OCI-LY7 (cell line): ENCODE measurements around the gene GAS2L2. TPM values are rescaled to one million over a fixed set of nuclear protein-coding genes. Genes with fewer than 3 reads are reported as not detected.

Source experiments
- BruUV-seq: library from RNA; stranded (reverse); fragments of 400-500 nt; replicated peaks from 2 replicates; lab custom pipeline; 2021; lab: Mats Ljungman, UMichigan
- CTCF ChIA-PET: fragments of 300-600 bp; sonication (Branson Sonifier 250); formaldehyde crosslinking; loops from one replicate; lab custom pipeline; 2022; ENCODE audit warnings: antibody characterized with exemption; ENCODE audit not compliant: unreplicated experiment; lab: Charles Lee
- POLR2A ChIA-PET: fragments of 300-600 bp; sonication (Branson Sonifier 250); formaldehyde crosslinking; loops from one replicate; lab custom pipeline; 2022; ENCODE audit warnings: antibody characterized with exemption; lab: Charles Lee
- DNase-seq: peaks from one replicate; pipeline ENCODE4 v3.0.0-alpha.2; 2015; ENCODE audit warnings: low spot score
- H2AFZ ChIP-seq: fragments of 200-600 bp; sonication (generic), shearing (Covaris generic); 2 replicates; pipeline ENCODE4 v1.6.1; 2014; ENCODE audit warnings: mild to moderate bottlenecking, antibody characterized with exemption, low read length, moderate library complexity
- H3K27ac ChIP-seq: fragments of 200-600 bp; sonication (generic); 2 replicates; pipeline ENCODE4 v1.5.1; 2014; ENCODE audit warnings: mixed run types, low read depth, mild to moderate bottlenecking, moderate library complexity, low read length, inconsistent platforms; ENCODE audit not compliant: poor library complexity, severe bottlenecking
- H3K36me3 ChIP-seq: fragments of 200-600 bp; sonication (generic); 2 replicates; pipeline ENCODE4 v1.6.1; 2014; ENCODE audit warnings: mild to moderate bottlenecking, antibody characterized with exemption, low read length, moderate library complexity, mixed read lengths; ENCODE audit not compliant: insufficient read depth
- H3K4me1 ChIP-seq: fragments of 200-600 bp; sonication (generic); 2 replicates; pipeline ENCODE4 v1.5.1; 2014; ENCODE audit warnings: mild to moderate bottlenecking, low read length; ENCODE audit not compliant: insufficient read depth, poor library complexity, severe bottlenecking
- H3K4me2 ChIP-seq: fragments of 200-600 bp; sonication (generic); 2 replicates; pipeline ENCODE4 v1.6.1; 2014; ENCODE audit warnings: mild to moderate bottlenecking, low read length
- H3K4me3 ChIP-seq: fragments of 200-600 bp; sonication (generic); 2 replicates; pipeline ENCODE4 v1.5.1; 2014; ENCODE audit warnings: mild to moderate bottlenecking, low read depth, low read length; ENCODE audit not compliant: poor library complexity, severe bottlenecking
- H3K79me2 ChIP-seq: fragments of 200-600 bp; sonication (generic); 2 replicates; pipeline ENCODE4 v1.6.1; 2016; ENCODE audit warnings: low read depth, mild to moderate bottlenecking, low read length, moderate library complexity, mixed read lengths; ENCODE audit not compliant: insufficient read depth
- H3K9me2 ChIP-seq: fragments of 200-600 bp; sonication (generic); 2 replicates; pipeline ENCODE4 v1.6.1; 2016; ENCODE audit warnings: mild to moderate bottlenecking, low read length, mixed read lengths; ENCODE audit not compliant: insufficient read depth
- H3K9me3 ChIP-seq: fragments of 200-600 bp; sonication (generic); 2 replicates; pipeline ENCODE4 v1.6.1; 2014; ENCODE audit warnings: mild to moderate bottlenecking, mixed run types, low read length, mixed read lengths
- H4K20me1 ChIP-seq: fragments of 200-600 bp; sonication (generic); 2 replicates; pipeline ENCODE4 v1.6.1; 2014; ENCODE audit warnings: mild to moderate bottlenecking, antibody characterized with exemption, low read length, moderate library complexity, mixed read lengths; ENCODE audit not compliant: insufficient read depth
- EZH2phosphoT487 ChIP-seq: fragments of 200-600 bp; sonication (generic); IDR thresholded peaks from 2 replicates; pipeline ENCODE4 v1.6.1; 2018; ENCODE audit warnings: low read depth, borderline replicate concordance, mild to moderate bottlenecking, mixed run types, antibody characterized with exemption, low read length, moderate library complexity, mixed read lengths
- intact Hi-C: fragments of 100-400 bp; cut with micrococcal nuclease; formaldehyde crosslinking; loops from one replicate; pipeline ENCODE4 v1.10.0; 2022; ENCODE audit not compliant: unreplicated experiment
- total RNA-seq, 2 experiments: library from RNA; depleted of rRNA in 1 of 2; stranded (reverse); fragments of >200 nt in 1 of 2; shearing (Covaris generic) in 1 of 2; gene quantifications; 2 replicates each; pipeline ENCODE4 v1.2.3, GENCODE V29; 2014 to 2022
- TF ChIP-seq, protein P1 (sequence below): fragments of 200-600 bp; sonication (generic); conservative IDR thresholded peaks from 2 replicates; pipeline ENCODE4 v1.5.1; 2014; ENCODE audit warnings: mild to moderate bottlenecking, antibody characterized with exemption, low read length, moderate library complexity, mixed read lengths

GAS2L2 gene
- total RNA-seq, 2 experiments from 2014 or later = 0.21 TPM; not detected in 1

- intact Hi-C loops = no loop called here
- no peak overlapping the region for H3K4me2 ChIP-seq
- no peak for TF ChIP-seq EZH2phosphoT487
- TF ChIP-seq, protein P1, sequence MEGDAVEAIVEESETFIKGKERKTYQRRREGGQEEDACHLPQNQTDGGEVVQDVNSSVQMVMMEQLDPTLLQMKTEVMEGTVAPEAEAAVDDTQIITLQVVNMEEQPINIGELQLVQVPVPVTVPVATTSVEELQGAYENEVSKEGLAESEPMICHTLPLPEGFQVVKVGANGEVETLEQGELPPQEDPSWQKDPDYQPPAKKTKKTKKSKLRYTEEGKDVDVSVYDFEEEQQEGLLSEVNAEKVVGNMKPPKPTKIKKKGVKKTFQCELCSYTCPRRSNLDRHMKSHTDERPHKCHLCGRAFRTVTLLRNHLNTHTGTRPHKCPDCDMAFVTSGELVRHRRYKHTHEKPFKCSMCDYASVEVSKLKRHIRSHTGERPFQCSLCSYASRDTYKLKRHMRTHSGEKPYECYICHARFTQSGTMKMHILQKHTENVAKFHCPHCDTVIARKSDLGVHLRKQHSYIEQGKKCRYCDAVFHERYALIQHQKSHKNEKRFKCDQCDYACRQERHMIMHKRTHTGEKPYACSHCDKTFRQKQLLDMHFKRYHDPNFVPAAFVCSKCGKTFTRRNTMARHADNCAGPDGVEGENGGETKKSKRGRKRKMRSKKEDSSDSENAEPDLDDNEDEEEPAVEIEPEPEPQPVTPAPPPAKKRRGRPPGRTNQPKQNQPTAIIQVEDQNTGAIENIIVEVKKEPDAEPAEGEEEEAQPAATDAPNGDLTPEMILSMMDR = no peak
- H3K27ac ChIP-seq = no peak overlapping the region
- H2AFZ ChIP-seq = no peak overlapping the region
- no TSS peak for BruUV-seq
- ChIA-PET CTCF (no interaction called here), POLR2A (no interaction called here)
- H3K79me2 ChIP-seq = no peaks in the 10 kb centered on the region
- no peaks in the 10 kb centered on the region for H3K9me3 ChIP-seq
- peaks cover 47% of the 10 kb centered on the region for H3K36me3 ChIP-seq
- H3K4me1 ChIP-seq = peaks cover 24% of the 10 kb centered on the region
- no peaks in the 10 kb centered on the region for H3K9me2 ChIP-seq
- no peak overlapping the region for H3K4me3 ChIP-seq
- H4K20me1 ChIP-seq = no peaks in the 10 kb centered on the region
- no peak for DNase-seq
Measured at GRCh38 chr17:35723735-35724134, 29.3 kb downstream of the GAS2L2 start.

DNA sequence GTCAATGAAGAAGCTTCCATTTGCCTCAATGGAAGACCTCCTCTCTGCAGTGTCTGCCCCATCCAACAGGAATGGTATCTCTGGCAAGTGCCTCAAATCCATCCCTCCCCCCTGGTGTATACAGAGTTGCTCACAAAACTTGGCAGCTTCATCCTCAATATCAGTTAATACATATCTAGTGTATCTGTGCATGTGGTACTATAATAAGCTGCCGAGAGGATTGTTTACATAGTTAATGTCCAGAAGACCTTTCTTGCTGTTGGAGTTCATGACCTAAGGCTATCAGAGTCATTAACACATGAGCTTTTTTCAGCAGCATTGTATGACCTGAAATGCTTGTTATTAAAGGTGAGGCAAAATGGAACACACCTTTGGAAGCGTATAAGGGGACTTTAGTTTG, 35.6 kb downstream of the GAS2L2 start:
- POLR2A ChIA-PET = no interaction called here
- no TSS peak for BruUV-seq
- CTCF ChIA-PET = no interaction called here
- no peak overlapping the region for H3K4me3 ChIP-seq
- H3K79me2 ChIP-seq = no peaks in the 10 kb centered on the region
- H4K20me1 ChIP-seq = 0 out of 2 replicates have a peak, but pooled peaks cover 3% of the 10 kb centered on the region
- H2AFZ ChIP-seq = no peak overlapping the region
- no peak for DNase-seq
- H3K4me1 ChIP-seq = peaks cover 5% of the 10 kb centered on the region
- TF ChIP-seq EZH2phosphoT487 = no peak
- TF ChIP-seq, protein P1 = no peak
- intact Hi-C loops = no loop called here
- no peaks in the 10 kb centered on the region for H3K9me2 ChIP-seq
- H3K9me3 ChIP-seq = no peaks in the 10 kb centered on the region
- H3K36me3 ChIP-seq = peaks cover 39% of the 10 kb centered on the region
- H3K4me2 ChIP-seq = no peak overlapping the region
- H3K27ac ChIP-seq = no peak overlapping the region

DNA sequence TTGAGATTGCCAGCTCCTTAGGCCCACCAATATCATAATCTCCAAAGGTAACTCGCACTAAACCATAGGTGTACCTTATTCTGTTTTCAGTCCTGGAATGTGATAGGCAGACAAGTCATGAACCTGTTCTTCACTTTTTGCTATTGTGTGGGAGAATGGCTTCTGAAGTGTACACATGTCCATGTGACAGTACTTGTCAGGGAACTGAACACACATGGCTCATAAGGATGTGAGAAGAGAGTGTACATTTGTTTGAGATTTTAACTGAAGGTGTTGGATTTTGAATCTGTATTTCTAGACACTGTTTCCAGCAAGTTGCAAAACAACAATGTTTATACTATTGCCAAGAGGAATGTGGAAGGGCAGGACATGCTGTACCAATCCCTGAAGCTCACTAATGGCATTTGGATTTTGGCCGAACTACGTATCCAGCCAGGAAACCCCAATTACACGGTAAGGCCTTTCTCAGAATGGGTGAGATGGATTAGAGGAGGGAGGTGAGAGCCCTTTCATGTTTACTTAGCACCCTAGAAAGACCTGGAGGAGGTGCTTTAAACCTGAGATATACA, 36.1 kb downstream of the GAS2L2 start:
- Histone ChIP-seq H3K9me2 (no peaks in the 10 kb centered on the region), H3K4me2 (no peak overlapping the region), H3K4me1 (peaks cover 5% of the 10 kb centered on the region), H3K27ac (no peak overlapping the region), H2AFZ (no peak overlapping the region), H3K36me3 (peaks cover 39% of the 10 kb centered on the region), H4K20me1 (0 out of 2 replicates have a peak, but pooled peaks cover 3% of the 10 kb centered on the region), H3K79me2 (no peaks in the 10 kb centered on the region), H3K4me3 (no peak overlapping the region), H3K9me3 (no peaks in the 10 kb centered on the region)
- ChIA-PET POLR2A (no interaction called here), CTCF (no interaction called here)
- TF ChIP-seq, protein P1 = no peak
- TF ChIP-seq EZH2phosphoT487 = no peak
- DNase-seq = no peak
- BruUV-seq = no TSS peak
- intact Hi-C loops = no loop called here
